HG03103 (cell line): ENCODE results near the gene NAA60.

Source experiments
- ATAC-seq: cut with Tn5 transposase; IDR thresholded peaks from one replicate; pipeline ENCODE4 v1.9.1; 2021; ENCODE audit warnings: low read depth; ENCODE audit not compliant: unreplicated experiment

NAA60 gene

GRCh38 chr16:3443108-3444031 is at the start of gene NAA60, which contains the start of gene ZNF597:
TSS of gene NAA60 (plus strand) at chr16:3443680. CDS start at chr16:3476228, 32,548 bp downstream.
TSS of gene ZNF597 (minus strand) at chr16:3443504. CDS start at chr16:3443153, 351 bp downstream.
- ATAC-seq = peak; percentile 61

GRCh38 chr16:3400446-3400778 is 43.1 kb upstream of the NAA60 start:
- no peak for ATAC-seq

- ATAC-seq = peak; percentile 95
Measured at GRCh38 chr16:3400779-3401688, 42.4 kb upstream of the NAA60 start, which contains the start of the genes ZNF174 and ZSCAN32. TSS of gene ZNF174 (plus strand) at chr16:3401215. CDS start at chr16:3402005, 790 bp downstream. TSS of gene ZSCAN32 (minus strand) at chr16:3401004. CDS start at chr16:3397557, 3,447 bp downstream.

- no peak for ATAC-seq
Measured at GRCh38 chr16:3401719-3402397, 41.6 kb upstream of the NAA60 start.

- ATAC-seq = no peak
Measured at GRCh38 chr16:3408561-3409197, 34.8 kb upstream of the NAA60 start.

GRCh38 chr16:3413730-3414379 is 29.6 kb upstream of the NAA60 start:
- ATAC-seq = no peak

- no peak for ATAC-seq
Measured at GRCh38 chr16:3431779-3432219, 11.7 kb upstream of the NAA60 start.

- ATAC-seq = no peak
Measured at GRCh38 chr16:3434373-3434772, 9.1 kb upstream of the NAA60 start.

GRCh38 chr16:3439637-3440036 is 3.8 kb upstream of the NAA60 start:
- ATAC-seq = no peak

- ATAC-seq = peak; percentile 28
Measured at GRCh38 chr16:3444032-3444388, 530 bp downstream of the NAA60 start.

GRCh38 chr16:3454093-3454492 is 10.6 kb downstream of the NAA60 start:
- ATAC-seq = no peak

- ATAC-seq = no peak
Measured at GRCh38 chr16:3454631-3455147, 11.2 kb downstream of the NAA60 start.

- no peak for ATAC-seq
Measured at GRCh38 chr16:3457434-3458252, 14.2 kb downstream of the NAA60 start.

GRCh38 chr16:3458278-3458851 is 14.9 kb downstream of the NAA60 start:
- no peak for ATAC-seq

- ATAC-seq = no peak
Measured at GRCh38 chr16:3458852-3459361, 15.4 kb downstream of the NAA60 start.

GRCh38 chr16:3459401-3460090 is 16.1 kb downstream of the NAA60 start:
- no peak for ATAC-seq

GRCh38 chr16:3460121-3460520 is 16.6 kb downstream of the NAA60 start:
- ATAC-seq = no peak
